Stimulated activated naive CD8-positive, alpha-beta T cell treated with anti-CD3 and anti-CD28 coated beads, Interleukin-15, Interleukin-2, amounts not matched to agents 100 U/mL and 50 U/mL, for 24 hours (primary cell): ENCODE data around the gene MYCBPAP.
A peak's percentile ranks its signal among the peaks of the same experiment; 100 is the strongest.
"Not testable (repeated sequence)": the region's sequence is repeated elsewhere in the genome, so short reads cannot be mapped to it uniquely, and the experiment has no call there.

Experiments used
- ATAC-seq: fragments of 150-1000 bp; cut with Tn5 transposase; one replicate; pipeline ENCODE4 v1.10.0; 2021
- DNase-seq: peaks from one replicate; pipeline ENCODE4 v3.0.0; 2021

The MYCBPAP gene

DNA sequence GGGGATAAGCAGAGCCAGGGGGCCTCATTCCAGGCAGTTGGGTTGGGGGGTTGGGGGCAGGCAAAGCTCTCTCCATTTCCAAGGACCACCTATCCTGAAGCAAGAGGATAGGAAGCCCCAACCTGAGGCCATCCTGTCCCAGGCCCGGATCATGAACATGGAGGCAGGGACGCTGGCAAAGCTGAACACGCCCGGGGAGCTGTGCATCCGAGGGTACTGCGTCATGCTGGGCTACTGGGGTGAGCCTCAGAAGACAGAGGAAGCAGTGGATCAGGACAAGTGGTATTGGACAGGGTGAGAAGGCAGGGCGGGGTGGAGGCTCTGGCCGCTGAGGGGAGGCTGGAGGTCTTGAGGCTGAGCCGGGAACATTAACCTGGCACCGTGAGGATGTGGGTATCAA is 36.0 kb upstream of the MYCBPAP start:
- ATAC-seq: no peak
- DNase-seq: no peak

GRCh38 chr17:50472761-50473161 is 35.5 kb upstream of the MYCBPAP start:
- ATAC-seq, DNase-seq: not testable (repeated sequence)

DNA sequence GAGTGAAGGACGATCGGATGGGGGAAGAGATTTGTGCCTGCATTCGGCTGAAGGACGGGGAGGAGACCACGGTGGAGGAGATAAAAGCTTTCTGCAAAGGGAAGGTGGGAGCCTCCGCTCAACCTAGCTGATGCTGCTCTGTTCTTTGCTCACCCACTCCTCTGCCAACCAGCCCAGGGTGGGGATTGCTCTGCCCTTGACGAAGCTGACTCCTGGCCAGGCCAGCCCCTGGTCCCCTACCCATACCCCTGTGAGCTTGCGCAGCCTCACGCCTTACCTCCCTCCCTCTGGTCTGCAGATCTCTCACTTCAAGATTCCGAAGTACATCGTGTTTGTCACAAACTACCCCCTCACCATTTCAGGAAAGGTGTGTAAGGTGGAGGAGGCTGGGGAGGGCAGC is 34.3 kb upstream of the MYCBPAP start:
- DNase-seq (no peak), ATAC-seq (no peak)

- no peak for DNase-seq
- ATAC-seq: no peak
Observed at GRCh38 chr17:50474523-50474922, 33.7 kb upstream of the MYCBPAP start.

- no peak for DNase-seq
- no peak for ATAC-seq
Observed at GRCh38 chr17:50475362-50475761, 32.9 kb upstream of the MYCBPAP start.

DNA sequence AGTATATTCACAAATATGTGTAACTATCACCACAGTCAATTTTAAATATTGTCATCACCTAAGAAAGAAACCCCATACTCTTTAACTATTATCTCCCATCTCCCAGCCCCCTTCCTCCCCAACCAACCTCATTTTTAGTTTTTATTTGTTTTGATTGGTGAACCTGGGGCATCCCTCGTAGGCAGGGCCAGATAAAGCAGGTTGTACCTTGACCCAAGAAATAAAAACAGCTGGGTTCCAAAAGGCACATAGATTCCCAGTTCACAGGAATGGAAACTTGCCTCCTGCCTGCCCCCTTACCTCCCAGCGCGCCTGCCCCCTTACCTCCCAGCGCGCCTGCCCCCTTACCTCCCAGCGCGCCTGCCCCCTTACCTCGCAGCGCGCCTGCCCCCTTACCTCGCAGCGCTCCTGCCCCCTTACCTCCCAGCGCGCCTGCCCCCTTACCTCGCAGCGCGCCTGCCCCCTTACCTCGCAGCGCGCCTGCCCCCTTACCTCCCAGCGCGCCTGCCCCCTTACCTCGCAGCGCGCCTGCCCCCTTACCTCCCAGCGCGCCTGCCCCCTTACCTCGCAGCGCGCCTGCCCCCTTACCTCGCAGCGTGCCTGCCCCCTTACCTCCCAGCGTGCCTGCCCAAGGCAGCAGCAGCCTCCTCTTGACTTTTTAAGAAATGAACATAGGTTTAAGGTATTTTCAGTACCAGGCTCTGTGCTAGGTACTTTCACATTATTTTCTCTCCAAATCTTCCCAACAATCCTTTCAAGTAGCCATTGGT is 32.3 kb upstream of the MYCBPAP start:
- DNase-seq, ATAC-seq: not testable (repeated sequence)

DNA sequence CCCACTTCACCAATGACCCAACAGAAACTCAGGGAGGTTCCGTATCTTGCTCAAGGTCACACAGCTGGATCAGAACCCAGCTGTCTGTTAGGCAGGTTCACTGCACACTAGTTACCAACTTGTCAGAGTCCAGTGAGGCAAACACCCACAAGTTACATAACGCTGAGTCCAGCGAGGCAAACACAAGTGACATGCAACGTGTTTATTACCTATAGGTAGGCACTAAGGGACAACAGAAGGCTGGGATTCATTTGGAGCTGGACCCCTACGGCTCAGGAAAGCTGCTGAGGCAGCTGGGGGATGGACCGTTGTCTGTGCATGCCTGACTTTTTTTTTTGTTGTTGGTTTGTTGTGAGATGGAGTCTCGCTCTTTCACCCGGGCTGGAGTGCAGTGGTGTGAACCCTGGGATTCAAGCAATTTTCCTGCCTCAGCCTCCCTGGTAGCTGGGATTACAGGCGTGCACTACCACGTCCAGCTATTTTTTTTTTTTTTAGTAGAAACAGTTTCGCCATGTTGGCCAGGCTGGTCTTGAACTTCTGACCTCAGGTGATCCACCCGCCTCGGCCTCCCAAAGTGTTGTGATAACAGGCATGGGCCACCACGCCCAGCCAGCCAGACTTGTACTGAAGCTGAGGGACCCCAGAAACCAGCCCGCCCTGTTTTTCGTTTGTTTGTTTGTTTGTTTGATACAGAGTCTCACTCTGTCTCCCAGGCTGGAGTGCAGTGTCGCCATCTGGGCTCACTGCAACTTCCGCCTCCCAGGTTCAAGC is 31.5 kb upstream of the MYCBPAP start:
- no peak for ATAC-seq

DNA sequence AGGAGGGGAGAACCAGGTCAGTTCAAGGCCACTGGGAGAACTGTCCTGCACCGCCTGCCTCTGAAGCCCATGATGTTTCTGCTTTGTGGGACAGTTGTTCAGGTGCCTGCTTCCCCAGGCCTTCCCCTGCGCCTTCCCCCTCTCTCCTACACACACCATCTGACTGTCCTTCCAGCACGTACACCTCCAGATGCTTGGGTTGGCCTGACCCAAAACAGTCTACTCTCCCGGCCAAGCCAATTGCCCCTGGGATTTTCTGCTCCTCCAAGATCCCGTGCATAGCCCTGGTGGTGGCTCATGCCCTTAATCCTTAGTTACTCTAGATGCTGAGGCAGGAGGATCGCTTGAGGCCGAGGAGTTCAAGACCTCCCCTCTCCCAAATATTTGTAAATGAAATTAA is 30.3 kb upstream of the MYCBPAP start:
- ATAC-seq (no peak), DNase-seq (no peak)

More for the DNA sequence above, 31.5 kb upstream of the MYCBPAP start:
- DNase-seq: no peak

DNA sequence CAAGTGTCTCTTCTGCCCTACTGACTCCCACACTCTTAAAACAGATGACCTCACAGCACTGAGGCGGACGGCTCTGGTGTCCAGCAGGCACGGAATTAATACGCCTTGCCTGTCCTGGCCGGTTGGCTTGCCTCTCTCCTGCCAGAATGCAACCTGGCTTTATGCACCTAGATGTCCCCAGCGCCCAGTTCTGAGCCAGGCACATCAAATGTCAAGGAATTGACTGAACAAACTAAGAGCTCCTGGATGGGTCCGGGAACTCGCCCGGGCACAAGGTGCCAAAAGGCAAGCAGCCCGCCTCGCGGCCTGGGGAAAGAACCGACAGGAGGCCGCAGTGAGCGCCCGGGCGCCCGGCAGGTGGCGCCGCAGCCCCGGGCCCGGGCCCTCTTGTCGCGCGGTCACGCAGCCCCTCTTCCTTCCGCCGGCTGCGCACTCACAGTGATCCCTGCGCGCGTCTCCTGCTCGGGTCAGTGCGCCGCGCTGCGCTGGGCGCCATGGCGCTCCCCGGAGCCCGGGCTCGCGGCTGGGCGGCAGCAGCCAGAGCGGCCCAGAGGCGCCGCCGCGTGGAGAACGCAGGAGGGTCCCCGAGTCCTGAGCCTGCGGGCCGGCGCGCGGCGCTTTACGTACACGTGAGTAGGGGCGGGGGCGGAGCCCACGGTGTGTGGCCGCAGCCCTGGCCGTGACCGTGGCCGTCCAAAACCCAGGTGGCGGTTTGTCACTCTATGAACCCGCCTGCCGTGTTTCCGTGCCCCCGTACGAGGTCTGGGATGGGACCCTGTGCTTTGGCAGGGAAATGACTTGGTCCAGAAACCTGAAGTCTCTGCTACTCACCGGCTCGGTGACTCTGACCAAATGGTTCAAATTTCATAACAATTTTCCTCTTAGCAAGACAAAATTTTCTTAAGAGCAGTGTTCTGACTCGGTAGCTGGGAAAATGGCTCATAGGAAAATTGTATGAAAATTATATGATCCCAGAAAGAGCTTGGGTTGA is 29.6 kb upstream of the MYCBPAP start, which contains the start of gene RSAD1:
TSS of gene RSAD1 (plus strand) at position 470 of the 991 bp plus-strand sequence. CDS start at position 495, 25 bp downstream.
- ATAC-seq (peak; percentile 96), DNase-seq (peak; percentile 88)

DNA sequence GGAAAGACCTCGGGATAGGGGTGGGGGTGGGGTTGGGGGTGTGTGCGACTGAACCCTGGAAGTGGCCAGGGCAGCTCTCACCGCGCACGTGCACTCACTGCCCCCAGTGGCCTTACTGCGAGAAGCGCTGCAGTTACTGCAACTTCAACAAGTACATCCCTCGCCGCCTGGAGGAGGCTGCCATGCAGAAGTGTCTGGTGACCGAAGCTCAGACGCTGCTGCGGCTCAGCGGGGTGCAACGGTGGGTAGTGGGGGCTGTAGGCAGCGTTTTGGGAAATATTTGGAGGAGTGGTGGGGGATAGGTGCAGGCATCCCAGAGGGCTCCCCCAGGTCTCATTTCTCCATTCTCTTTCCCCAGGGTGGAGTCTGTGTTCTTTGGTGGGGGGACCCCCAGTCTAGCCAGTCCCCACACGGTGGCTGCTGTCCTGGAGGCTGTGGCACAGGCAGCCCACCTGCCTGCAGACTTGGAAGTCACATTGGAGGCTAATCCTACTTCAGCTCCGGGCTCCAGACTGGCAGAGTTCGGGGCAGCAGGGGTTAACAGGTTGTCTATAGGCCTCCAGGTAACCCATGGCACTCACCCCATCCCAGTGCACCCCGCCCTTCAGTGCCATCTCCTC is 28.6 kb upstream of the MYCBPAP start:
- ATAC-seq: peak; percentile 30
- peak; percentile 72 for DNase-seq

DNA sequence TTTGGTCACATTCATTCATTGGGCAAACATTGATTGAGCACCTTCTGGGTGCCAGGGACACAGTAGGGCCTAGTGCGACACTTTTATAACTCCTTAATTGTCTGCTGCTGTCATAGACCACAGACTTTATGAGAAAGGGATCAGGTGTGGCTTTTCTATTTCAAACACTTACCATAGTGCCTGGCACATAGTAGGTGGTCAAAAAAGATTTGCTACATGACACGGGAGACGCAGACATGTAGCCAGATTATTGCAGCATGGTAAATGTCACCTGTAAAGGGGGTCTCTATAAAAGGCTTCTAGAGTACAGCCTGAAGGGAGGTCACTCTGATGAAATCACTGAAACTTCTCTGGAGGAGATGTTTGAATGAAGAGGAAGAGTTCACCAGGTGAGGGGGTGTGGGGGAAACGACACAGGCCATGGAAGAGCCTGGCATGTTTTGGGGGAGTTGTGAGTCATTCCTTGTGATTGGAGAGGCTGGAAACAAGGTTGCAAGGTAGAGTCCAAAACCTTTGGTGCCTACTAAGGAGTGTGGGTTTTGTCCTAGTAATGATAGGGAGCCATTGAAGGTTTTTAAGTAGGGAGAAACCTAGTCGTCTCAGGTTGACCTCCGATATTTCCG is 28.0 kb upstream of the MYCBPAP start:
- ATAC-seq (no peak), DNase-seq (no peak)

DNA sequence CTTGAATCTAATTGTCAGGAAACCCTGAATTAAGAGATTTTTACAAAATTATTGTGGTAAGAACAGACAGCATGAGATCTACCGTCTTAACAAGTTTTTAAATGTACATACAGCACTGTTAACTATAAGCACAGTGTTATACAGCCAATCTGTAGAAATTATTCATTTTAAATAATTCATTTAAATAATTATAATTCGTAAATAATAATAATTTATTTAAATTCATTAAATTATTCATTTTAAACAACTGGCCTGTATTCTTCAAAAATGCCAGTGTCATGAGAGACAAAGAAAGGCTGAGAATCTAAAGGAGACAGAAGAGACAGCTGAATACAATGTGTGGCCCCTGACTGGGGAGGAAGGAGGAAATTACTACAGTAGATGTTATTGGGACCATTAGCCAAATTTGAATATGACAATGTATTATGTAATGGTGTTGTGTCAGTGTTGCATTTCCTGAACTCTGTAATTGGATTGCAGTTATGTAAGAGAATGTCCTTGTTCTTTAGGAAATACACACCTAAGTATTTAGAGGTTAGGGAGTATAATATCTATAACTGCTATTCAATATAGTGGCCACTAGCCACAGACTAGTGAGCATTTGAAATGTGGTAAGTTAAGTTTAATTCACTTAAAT is 27.3 kb upstream of the MYCBPAP start:
- ATAC-seq (no peak), DNase-seq (no peak)

DNA sequence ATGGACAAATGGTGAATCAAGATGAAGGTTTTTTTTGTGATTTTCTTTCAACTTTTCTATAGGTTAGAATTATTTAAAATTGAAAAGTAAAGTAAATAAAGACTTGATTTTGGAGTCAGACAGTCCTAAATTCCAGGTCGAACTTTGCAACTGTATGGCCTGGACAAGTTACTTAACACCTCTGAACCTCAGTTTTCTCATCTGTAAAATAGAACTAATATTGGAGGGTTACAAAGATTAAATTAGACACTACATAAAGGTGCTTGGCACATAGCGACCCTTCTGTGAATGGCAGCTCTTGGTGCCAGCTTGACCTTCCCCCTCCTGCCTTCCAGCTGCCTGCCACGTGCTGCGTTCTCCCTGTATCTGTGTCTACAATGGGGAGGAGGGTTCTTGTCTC is 26.6 kb upstream of the MYCBPAP start:
- no peak for ATAC-seq
- no peak for DNase-seq

DNA sequence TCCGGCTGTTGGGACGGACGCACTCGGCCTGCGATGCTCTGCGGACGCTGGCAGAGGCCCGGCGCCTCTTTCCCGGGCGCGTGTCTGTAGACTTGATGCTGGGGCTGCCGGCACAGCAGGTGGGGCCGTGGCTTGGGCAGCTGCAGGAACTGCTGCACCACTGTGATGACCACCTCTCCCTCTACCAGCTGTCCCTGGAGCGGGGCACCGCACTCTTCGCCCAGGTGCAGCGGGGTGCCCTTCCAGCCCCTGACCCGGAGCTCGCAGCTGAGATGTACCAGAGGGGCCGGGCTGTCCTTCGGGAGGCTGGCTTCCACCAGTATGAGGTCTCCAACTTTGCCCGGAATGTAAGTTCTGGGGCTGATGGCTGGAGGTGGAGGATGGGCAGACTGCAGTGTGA is 26.1 kb upstream of the MYCBPAP start:
- ATAC-seq (no peak), DNase-seq (no peak)

DNA sequence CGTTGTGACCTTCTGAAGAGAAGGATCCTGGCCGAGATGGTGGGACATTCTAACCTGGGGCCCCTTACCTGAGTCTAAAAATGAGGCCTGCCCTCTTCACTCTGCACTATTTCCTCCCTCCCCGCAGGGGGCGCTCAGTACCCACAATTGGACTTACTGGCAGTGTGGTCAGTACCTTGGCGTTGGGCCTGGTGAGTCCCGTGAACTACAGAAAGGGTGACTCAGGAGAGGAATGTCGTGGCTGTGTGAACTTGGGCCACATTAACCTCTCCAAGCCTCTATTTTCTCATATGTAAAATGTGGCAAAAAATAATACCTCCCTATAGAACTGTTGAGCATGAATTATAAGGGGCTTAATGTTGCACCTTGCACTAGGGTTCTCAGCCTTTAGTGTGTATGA is 25.7 kb upstream of the MYCBPAP start:
- peak; percentile 87 for DNase-seq
- peak; percentile 17 for ATAC-seq

DNA sequence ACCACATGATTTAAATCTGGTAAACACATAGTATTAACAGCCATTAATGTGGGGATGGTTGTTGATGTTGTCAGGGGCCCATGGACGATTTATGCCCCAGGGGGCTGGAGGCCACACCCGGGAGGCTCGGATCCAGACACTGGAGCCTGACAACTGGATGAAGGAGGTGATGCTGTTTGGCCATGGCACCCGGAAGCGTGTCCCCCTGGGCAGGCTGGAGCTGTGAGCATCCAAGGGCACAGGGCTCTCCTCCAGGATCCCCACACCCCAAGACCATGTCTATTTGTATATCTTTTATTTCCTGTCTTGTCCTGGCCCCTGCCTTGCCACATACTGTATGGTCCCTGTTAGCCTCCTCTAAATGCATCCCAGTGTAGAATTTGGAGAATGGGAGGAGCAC is 25.0 kb upstream of the MYCBPAP start:
- DNase-seq (no peak), ATAC-seq (no peak)

DNA sequence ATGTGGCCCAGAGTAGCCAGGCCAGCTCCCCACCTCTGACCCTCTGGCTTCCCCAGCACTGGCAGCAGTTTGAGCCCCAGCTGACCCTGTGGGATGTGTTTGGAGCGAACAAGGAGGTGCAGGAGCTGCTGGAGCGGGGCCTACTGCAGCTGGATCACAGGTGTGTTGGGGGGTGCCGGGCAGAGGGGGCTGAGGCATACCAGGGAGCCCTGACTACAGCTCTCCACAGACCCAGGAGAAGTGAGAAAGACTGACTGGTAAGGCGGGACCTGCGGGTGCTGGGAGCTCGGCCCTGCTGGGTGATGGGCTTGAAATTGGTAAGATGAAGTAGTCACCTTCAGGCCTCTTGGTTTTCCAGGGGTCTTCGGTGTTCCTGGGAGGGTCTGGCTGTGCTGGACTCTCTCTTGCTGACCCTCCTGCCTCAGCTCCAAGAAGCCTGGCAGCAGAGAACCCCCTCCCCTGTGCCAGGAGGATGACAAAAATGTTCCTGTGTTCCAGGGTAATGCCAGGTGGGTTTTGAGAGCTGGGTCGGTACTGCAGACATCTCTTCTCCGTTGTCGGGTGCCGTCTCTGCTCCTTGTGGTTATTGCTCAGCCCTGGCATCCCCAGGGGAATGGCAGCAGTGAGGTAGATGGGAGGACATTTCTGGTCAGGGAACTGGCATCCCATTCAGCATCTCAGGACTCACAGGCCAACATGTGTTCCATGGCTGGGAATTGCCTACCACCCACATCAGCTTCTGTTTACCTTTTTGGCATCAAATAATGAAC is 23.7 kb upstream of the MYCBPAP start:
- DNase-seq (no peak), ATAC-seq (no peak)

GRCh38 chr17:50487213-50488096 is 20.8 kb upstream of the MYCBPAP start:
- no peak for DNase-seq
- peak; percentile 71 for ATAC-seq

- DNase-seq: no peak
- ATAC-seq: no peak
Observed at GRCh38 chr17:50488880-50489279, 19.4 kb upstream of the MYCBPAP start.
